ENCODE measurements around the gene HDAC3. TPM values are rescaled to one million over a fixed set of nuclear protein-coding genes. Genes with fewer than 3 reads are reported as not detected.

The HDAC3 gene
- polyA plus RNA-seq, 4 donors, result 39.0 to 65.0 (median 49.6) TPM

DNA sequence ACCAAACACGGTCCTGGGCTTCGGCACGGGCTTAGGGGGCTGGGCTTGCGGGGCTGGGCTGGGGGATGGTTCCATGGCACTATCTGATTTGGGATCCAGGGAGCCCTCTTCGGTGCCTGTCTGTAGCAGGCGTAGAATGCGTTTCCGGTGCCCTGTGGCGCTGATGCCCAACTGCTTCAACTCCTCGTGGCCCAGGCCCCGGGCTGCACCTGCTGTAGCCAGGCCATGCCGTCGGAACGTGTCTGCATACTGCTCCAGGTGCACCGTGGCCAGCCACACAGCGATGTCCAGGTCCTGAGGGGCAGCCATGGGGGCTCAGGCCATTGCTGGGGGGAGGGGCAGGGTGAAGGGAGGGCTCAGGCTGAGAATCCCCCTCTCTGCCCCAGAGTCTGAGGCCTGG is 43.5 kb upstream of the HDAC3 start:
- no peak for FAIRE-seq
- Histone ChIP-seq H3K4me3 (ENCODE audit: low read depth in 1 of 3, low read length in 3 of 3) (no peak overlapping the region), H3K27ac (ENCODE audit: low read depth in 1 of 3, low read length in 2 of 3) (no peak overlapping the region), H3K4me1 (ENCODE audit: control insufficient read depth in 3 of 3, insufficient read depth in 2 of 3, low read depth in 1 of 3, low read length in 2 of 3) (peaks cover 4 to 27% (median 7%) of the 10 kb centered on the region in 3 donors), H3K27me3 (ENCODE audit: control insufficient read depth in 3 of 3, insufficient read depth in 3 of 3, low read length in 3 of 3) (no peaks in the 10 kb centered on the region), H3K9me3 (ENCODE audit: control insufficient read depth in 2 of 2, insufficient read depth in 1 of 2, low read depth in 1 of 2, low read length in 1 of 2) (no peaks in the 10 kb centered on the region), H3K36me3 (ENCODE audit: control insufficient read depth in 3 of 3, insufficient read depth in 2 of 3, low read depth in 1 of 3, low read length in 3 of 3) (peaks cover 0 to 23% (median 2%) of the 10 kb centered on the region in 3 donors)
- DNase-seq, result no peak
- 85 to 98% (median 88%) methylated on average over 16 of the region's 16 CpGs for WGBS, 3 donors

DNA sequence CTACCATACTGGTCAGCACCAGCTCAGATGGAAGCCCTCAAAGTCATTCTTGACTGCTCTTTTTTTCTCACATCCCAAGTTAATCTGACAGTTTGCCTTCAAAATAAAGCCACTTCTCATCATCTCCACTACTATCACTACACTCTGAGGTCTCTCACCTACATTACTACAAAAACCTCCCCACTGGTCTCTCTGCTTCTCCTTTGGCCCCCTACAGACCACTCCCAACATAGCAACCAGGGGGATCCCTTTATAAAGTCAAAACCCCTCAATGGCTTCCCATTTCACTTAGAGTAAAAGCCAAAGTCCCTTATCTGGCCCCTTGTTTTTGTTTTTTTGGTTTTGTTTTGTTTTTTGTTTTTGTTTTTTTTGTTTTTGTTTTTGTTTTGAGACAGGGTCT is 40.8 kb upstream of the HDAC3 start:
- H3K9me3 ChIP-seq (ENCODE audit: control insufficient read depth in 2 of 2, insufficient read depth in 1 of 2, low read depth in 1 of 2, low read length in 1 of 2), result no peaks in the 10 kb centered on the region
- H3K4me1 ChIP-seq (ENCODE audit: control insufficient read depth in 3 of 3, insufficient read depth in 2 of 3, low read depth in 1 of 3, low read length in 2 of 3), result peaks cover 1 to 22% (median 4%) of the 10 kb centered on the region in 3 donors
- no peaks in the 10 kb centered on the region for H3K27me3 ChIP-seq (ENCODE audit: control insufficient read depth in 3 of 3, insufficient read depth in 3 of 3, low read length in 3 of 3)
- no peak overlapping the region for H3K27ac ChIP-seq (ENCODE audit: low read depth in 1 of 3, low read length in 2 of 3)
- H3K4me3 ChIP-seq (ENCODE audit: low read depth in 1 of 3, low read length in 3 of 3), result no peak overlapping the region
- FAIRE-seq (no peak), DNase-seq (no peak)
- H3K36me3 ChIP-seq (ENCODE audit: control insufficient read depth in 3 of 3, insufficient read depth in 2 of 3, low read depth in 1 of 3, low read length in 3 of 3), result peaks cover 0 to 34% (median 3%) of the 10 kb centered on the region in 3 donors

DNA sequence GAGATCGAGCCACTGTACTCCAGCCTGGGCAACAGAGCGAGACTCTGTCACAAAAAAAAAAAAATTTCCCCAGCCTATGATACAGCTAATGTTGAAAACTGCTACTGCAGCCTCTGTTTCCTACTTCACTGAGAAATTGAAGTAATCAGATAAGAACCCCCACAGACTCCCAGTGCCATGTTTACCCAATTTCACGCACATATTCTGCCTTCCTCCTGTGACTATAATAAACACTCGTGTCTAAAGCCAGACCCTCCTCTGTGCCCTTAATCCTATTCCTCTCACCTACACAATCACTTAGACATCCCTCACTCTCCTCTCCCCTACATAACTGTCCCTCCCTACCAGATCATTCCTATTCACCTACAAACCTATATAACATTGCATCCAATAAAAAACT is 39.0 kb upstream of the HDAC3 start:
- peaks cover 0 to 10% (median 0%) of the 10 kb centered on the region in 3 donors for H3K4me1 ChIP-seq (ENCODE audit: control insufficient read depth in 3 of 3, insufficient read depth in 2 of 3, low read depth in 1 of 3, low read length in 2 of 3)
- FAIRE-seq, result no peak
- peaks cover 0 to 50% (median 3%) of the 10 kb centered on the region in 3 donors for H3K36me3 ChIP-seq (ENCODE audit: control insufficient read depth in 3 of 3, insufficient read depth in 2 of 3, low read depth in 1 of 3, low read length in 3 of 3)
- H3K4me3 ChIP-seq (ENCODE audit: low read depth in 1 of 3, low read length in 3 of 3), result no peak overlapping the region
- H3K27ac ChIP-seq (ENCODE audit: low read depth in 1 of 3, low read length in 2 of 3), result no peak overlapping the region
- no peak for DNase-seq
- H3K9me3 ChIP-seq (ENCODE audit: control insufficient read depth in 2 of 2, insufficient read depth in 1 of 2, low read depth in 1 of 2, low read length in 1 of 2), result no peaks in the 10 kb centered on the region
- H3K27me3 ChIP-seq (ENCODE audit: control insufficient read depth in 3 of 3, insufficient read depth in 3 of 3, low read length in 3 of 3), result no peaks in the 10 kb centered on the region
- 84 to 94% (median 89%) methylated on average over 4 of the region's 4 CpGs for WGBS, 3 donors

DNA sequence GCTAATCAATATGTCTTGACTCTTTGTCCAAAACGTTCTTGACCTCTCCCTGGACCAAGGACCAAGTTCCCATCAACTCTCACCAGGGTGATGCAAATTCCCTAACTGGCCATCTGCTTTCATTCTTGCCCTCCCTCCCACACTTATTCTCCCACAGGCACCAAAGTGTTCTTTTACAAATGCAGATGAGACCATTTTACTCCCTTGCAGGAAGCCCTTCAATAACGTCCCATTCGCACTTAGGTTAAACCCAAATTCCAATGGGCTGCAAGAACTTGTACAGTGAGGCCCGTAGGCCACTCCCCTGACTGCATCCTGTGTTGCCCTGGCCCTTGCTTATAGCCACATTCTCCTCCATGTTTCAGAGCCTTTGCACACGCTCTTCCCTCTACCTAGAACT is 38.1 kb upstream of the HDAC3 start:
- Histone ChIP-seq H3K36me3 (ENCODE audit: control insufficient read depth in 3 of 3, insufficient read depth in 2 of 3, low read depth in 1 of 3, low read length in 3 of 3) (peaks cover 0 to 51% (median 3%) of the 10 kb centered on the region in 3 donors), H3K27ac (ENCODE audit: low read depth in 1 of 3, low read length in 2 of 3) (no peak overlapping the region), H3K9me3 (ENCODE audit: control insufficient read depth in 2 of 2, insufficient read depth in 1 of 2, low read depth in 1 of 2, low read length in 1 of 2) (no peaks in the 10 kb centered on the region), H3K4me1 (ENCODE audit: control insufficient read depth in 3 of 3, insufficient read depth in 2 of 3, low read depth in 1 of 3, low read length in 2 of 3) (peaks cover 0 to 2% (median 0%) of the 10 kb centered on the region in 3 donors), H3K27me3 (ENCODE audit: control insufficient read depth in 3 of 3, insufficient read depth in 3 of 3, low read length in 3 of 3) (no peaks in the 10 kb centered on the region), H3K4me3 (ENCODE audit: low read depth in 1 of 3, low read length in 3 of 3) (no peak overlapping the region)
- FAIRE-seq (no peak), DNase-seq (no peak)
- WGBS, 3 donors, result 72 to 79% (median 76%) methylated on average over 5 of the region's 5 CpGs

DNA sequence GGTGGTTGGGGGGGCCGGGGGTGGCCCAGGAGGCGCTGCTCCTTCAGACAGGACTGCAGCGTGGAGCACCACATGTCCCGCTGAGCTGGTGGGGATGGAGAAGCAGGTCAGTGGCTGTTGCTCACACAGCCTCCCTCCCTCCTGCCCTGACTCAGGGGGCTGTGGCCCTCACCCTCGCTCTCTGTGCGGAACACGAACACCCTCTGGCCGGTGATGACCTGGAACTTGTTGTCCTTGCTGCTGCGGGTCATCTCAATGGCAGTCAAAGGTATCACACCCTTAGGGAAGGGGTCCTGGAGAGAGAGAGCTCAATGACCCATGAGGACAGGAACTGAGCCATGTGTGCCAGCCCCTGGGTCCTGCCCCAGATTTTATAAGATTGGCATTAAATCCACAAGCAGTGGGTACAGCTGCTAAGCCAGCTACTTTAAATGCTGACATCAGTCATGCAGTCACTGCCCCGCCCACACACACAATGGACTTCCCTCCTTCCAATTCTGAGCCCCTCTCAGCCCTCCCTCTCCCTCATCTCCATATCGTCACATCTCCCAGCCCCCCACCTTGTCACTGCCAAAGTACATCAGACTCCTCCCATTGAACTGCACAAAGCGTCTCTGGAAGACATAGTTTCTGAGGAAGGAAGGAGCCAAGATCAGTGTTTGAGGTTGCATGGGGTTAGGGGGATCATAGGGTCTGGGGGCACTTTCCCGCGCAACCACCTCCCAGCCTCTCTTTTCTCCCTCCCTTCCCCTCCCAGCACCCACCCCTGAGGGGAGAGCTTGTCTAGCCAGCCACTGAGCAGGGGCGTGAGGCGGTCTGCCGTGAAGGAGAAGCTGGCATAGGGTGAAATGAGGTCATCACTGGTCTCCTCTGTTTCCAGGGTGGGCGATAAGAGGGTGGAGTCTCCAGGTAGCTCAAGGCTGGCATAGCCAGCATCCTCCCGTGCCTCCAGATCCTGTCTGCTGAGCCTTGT is 36.5 kb upstream of the HDAC3 start:
- Histone ChIP-seq H3K4me1 (ENCODE audit: control insufficient read depth in 3 of 3, insufficient read depth in 2 of 3, low read depth in 1 of 3, low read length in 2 of 3) (no peaks in the 10 kb centered on the region), H3K27ac (ENCODE audit: low read depth in 1 of 3, low read length in 2 of 3) (no peak overlapping the region), H3K27me3 (ENCODE audit: control insufficient read depth in 3 of 3, insufficient read depth in 3 of 3, low read length in 3 of 3) (no peaks in the 10 kb centered on the region), H3K36me3 (ENCODE audit: control insufficient read depth in 3 of 3, insufficient read depth in 2 of 3, low read depth in 1 of 3, low read length in 3 of 3) (peaks cover 0 to 49% (median 2%) of the 10 kb centered on the region in 3 donors), H3K4me3 (ENCODE audit: low read depth in 1 of 3, low read length in 3 of 3) (no peak overlapping the region), H3K9me3 (ENCODE audit: control insufficient read depth in 2 of 2, insufficient read depth in 1 of 2, low read depth in 1 of 2, low read length in 1 of 2) (no peaks in the 10 kb centered on the region)
- FAIRE-seq, result no peak
- WGBS, 3 donors, result 79 to 90% (median 84%) methylated on average over 18 to 19 of the region's 19 CpGs
- no peak for DNase-seq

DNA sequence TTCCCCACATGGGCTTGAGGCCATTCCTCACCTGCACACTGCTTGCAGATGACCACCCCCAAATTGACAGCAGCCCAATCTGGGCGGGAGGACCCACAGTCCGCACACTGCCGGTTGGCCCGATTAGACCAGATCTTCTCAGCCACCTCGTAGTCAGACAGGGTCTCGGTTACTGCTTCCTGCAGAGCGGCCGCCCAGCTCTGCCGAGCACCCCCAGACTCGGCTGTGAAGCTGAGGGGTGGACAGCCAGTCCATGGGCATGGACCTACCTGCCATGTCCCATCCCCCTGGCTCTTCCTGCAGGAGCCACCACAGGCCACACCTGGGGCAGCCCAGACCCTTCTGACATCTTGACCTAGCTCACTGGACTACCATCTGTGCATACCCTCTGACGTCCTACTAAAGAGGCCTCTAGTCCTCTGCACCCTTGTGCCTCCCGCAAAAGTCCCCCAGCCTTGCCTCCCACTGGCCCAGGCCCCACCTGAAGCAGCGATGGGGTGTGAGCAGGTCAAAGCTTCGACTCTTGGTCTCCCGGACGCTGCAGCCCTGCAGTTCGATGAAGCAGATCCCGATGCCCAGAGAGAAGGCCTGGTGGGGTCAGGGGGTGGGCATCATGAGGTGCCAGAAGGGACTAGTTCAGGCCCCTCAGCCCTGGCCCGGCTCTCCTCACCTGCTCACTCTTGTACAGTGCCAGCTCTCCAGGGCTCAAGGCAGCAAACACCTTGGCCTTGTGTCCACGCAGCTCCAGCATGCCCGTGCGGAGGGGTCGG is 35.6 kb upstream of the HDAC3 start:
- H3K4me3 ChIP-seq (ENCODE audit: low read depth in 1 of 3, low read length in 3 of 3), result no peak overlapping the region
- peaks cover 0 to 47% (median 2%) of the 10 kb centered on the region in 3 donors for H3K36me3 ChIP-seq (ENCODE audit: control insufficient read depth in 3 of 3, insufficient read depth in 2 of 3, low read depth in 1 of 3, low read length in 3 of 3)
- 89 to 94% (median 94%) methylated on average over 22 to 23 of the region's 23 CpGs for WGBS, 3 donors
- DNase-seq, result no peak
- no peaks in the 10 kb centered on the region for H3K27me3 ChIP-seq (ENCODE audit: control insufficient read depth in 3 of 3, insufficient read depth in 3 of 3, low read length in 3 of 3)
- no peaks in the 10 kb centered on the region for H3K9me3 ChIP-seq (ENCODE audit: control insufficient read depth in 2 of 2, insufficient read depth in 1 of 2, low read depth in 1 of 2, low read length in 1 of 2)
- no peak overlapping the region for H3K27ac ChIP-seq (ENCODE audit: low read depth in 1 of 3, low read length in 2 of 3)
- H3K4me1 ChIP-seq (ENCODE audit: control insufficient read depth in 3 of 3, insufficient read depth in 2 of 3, low read depth in 1 of 3, low read length in 2 of 3), result no peaks in the 10 kb centered on the region
- no peak for FAIRE-seq

DNA sequence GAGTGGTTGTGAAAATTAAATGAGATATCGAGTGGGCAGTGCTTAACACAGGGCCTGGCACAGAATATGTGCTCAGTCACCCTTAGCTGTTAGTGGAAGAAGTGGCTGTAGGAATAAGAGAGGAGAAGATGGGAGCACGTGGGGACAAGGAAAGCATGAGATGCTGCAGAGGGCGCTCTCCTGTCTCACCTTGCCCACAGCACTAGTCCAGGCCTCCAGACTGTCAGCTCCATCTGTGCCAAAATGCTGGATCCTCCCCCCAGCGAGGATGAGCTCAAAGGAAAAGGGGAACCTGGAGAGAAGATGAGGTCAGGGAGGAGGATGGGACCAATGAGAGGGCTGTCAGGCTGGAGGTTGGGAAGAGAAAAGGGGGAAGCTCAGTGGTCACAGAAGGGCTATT is 32.9 kb upstream of the HDAC3 start:
- no peak overlapping the region for H3K27ac ChIP-seq (ENCODE audit: low read depth in 1 of 3, low read length in 2 of 3)
- FAIRE-seq (no peak), DNase-seq (no peak)
- 75 to 77% (median 75%) methylated on average over 4 of the region's 4 CpGs for WGBS, 3 donors
- H3K27me3 ChIP-seq (ENCODE audit: control insufficient read depth in 3 of 3, insufficient read depth in 3 of 3, low read length in 3 of 3), result no peaks in the 10 kb centered on the region
- no peak overlapping the region for H3K4me3 ChIP-seq (ENCODE audit: low read depth in 1 of 3, low read length in 3 of 3)
- peaks cover 0 to 57% (median 2%) of the 10 kb centered on the region in 3 donors for H3K36me3 ChIP-seq (ENCODE audit: control insufficient read depth in 3 of 3, insufficient read depth in 2 of 3, low read depth in 1 of 3, low read length in 3 of 3)
- H3K9me3 ChIP-seq (ENCODE audit: control insufficient read depth in 2 of 2, insufficient read depth in 1 of 2, low read depth in 1 of 2, low read length in 1 of 2), result no peaks in the 10 kb centered on the region
- H3K4me1 ChIP-seq (ENCODE audit: control insufficient read depth in 3 of 3, insufficient read depth in 2 of 3, low read depth in 1 of 3, low read length in 2 of 3), result peaks cover 0 to 3% (median 0%) of the 10 kb centered on the region in 3 donors

DNA sequence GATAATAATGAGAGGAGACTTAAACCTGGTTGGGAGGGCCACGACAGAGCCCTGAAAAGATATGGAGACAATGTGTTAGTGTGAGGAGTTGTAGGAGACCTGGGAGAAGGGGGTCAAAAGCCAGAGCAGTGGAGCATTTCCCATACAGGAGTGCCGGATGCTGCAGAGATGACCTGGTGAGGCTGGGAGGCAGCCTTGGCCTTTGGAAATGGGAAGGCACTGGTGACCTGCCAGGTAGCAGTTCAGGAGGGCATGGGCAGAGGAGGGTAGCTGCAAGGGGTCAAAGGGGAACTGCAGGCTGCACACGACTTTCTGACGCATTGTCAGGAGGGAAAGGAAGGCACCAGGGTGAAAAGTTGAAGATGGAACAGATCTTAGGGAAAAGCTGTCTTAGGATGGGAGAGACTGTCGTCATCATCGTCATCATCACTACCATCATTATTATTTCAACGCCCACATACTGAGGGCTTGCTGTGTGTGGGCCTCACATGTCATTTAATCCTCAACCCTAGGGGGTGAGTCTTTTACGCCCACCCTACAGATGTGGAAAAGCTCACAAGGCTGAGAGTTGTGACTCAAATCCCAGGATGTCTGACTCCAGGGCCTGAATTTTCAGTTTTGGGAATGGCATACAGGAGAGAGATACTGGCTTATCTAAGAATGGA is 32.1 kb upstream of the HDAC3 start:
- Histone ChIP-seq H3K4me3 (ENCODE audit: low read depth in 1 of 3, low read length in 3 of 3) (no peak overlapping the region), H3K27me3 (ENCODE audit: control insufficient read depth in 3 of 3, insufficient read depth in 3 of 3, low read length in 3 of 3) (no peaks in the 10 kb centered on the region), H3K27ac (ENCODE audit: low read depth in 1 of 3, low read length in 2 of 3) (no peak overlapping the region), H3K4me1 (ENCODE audit: control insufficient read depth in 3 of 3, insufficient read depth in 2 of 3, low read depth in 1 of 3, low read length in 2 of 3) (peaks cover 0 to 3% (median 0%) of the 10 kb centered on the region in 3 donors), H3K36me3 (ENCODE audit: control insufficient read depth in 3 of 3, insufficient read depth in 2 of 3, low read depth in 1 of 3, low read length in 3 of 3) (peaks cover 0 to 62% (median 2%) of the 10 kb centered on the region in 3 donors), H3K9me3 (ENCODE audit: control insufficient read depth in 2 of 2, insufficient read depth in 1 of 2, low read depth in 1 of 2, low read length in 1 of 2) (no peaks in the 10 kb centered on the region)
- FAIRE-seq (no peak), DNase-seq (no peak)
- WGBS, 3 donors, result 76 to 80% (median 77%) methylated on average over 8 of the region's 8 CpGs
